ENCODE results near the gene TNIK.

DNA sequence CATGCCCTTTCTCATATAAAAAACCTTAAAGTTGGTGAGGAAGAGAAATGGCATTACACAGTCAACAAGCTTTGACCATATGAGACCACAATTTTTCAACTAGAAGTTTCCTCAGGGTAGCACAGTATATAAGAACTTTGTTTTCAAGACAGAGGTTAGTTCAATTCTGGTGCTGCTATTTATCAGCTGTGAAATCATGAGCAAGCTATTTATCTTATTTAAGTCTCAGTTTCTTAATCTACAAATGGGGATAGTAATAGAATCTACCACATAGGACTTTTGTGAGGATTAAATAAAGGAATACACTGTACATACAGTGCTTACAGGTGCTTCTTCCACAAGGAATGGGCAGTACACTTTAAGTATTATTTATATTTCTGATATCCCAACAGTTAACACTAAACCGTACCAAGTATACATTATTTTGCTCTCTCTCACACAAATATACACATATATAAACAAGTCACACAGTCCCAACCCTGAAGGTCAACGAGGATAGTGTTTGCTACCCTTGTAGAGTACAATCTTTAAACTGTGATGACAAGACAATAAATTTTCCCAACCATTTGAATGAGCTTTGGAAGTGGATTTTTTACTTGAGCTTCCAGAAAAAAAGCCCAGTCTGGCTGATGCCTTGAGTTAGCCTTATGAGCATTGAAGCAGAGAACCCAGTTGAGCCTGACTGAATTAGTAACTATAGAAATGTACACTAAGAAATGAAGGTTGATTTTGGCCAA lies 178.8 kb downstream of the TNIK start:
- TF ChIP-seq CTCF (IDR thresholded peaks at IDR 0.05) (no peak), POLR2A (IDR thresholded peaks at IDR 0.05) (no peak), POLR2AphosphoS5 (IDR thresholded peaks at IDR 0.05) (no peak)
